CD4-positive, alpha-beta T cell (primary cell): ENCODE results near the gene MRPL12. TPM values are rescaled to one million over a fixed set of nuclear protein-coding genes. Genes with fewer than 3 reads are reported as not detected.
A peak's percentile ranks its signal among the peaks of the same experiment; 100 is the strongest.
"Not testable (repeated sequence)": the region's sequence is repeated elsewhere in the genome, so short reads cannot be mapped to it uniquely, and the experiment has no call there.

Experiments
- ATAC-seq: fragments of 200-7000 bp; cut with Tn5 transposase; one replicate; pipeline ENCODE4 v1.10.0; 2022; ENCODE audit warnings: mild to moderate bottlenecking; ENCODE audit not compliant: poor library complexity
- CTCF ChIA-PET: fragments of 350-600 bp; sonication (Branson Sonifier 250); formaldehyde crosslinking; loops from one replicate; lab custom pipeline; 2021; ENCODE audit warnings: antibody characterized with exemption, inconsistent platforms; lab: Charles Lee
- POLR2A ChIA-PET: fragments of 350-600 bp; sonication (Branson Sonifier 250); formaldehyde crosslinking; loops from one replicate; lab custom pipeline; 2021; ENCODE audit warnings: antibody characterized with exemption, inconsistent platforms; lab: Charles Lee
- DNase-seq, 14 experiments: peaks; one replicate each; pipeline ENCODE4 v3.0.0-alpha.2; 2013 to 2020; ENCODE audit warnings: mixed read lengths in 2 of 14
- H3K27ac ChIP-seq, 2 donors: one replicate each; pipeline versions ENCODE4 v1.5.1 to v1.7.0; 2013; ENCODE audit warnings: low read length in 2 of 2, low read depth in 1 of 2, mild to moderate bottlenecking in 1 of 2
- H3K27me3 ChIP-seq, 2 experiments: 1 replicate in 1 of 2; 2 replicates in 1 of 2; pipeline versions ENCODE4 v1.6.1 to v1.7.0; 2013; ENCODE audit warnings: low read length in 2 of 2, control low read depth in 1 of 2, mild to moderate bottlenecking in 1 of 2, moderate library complexity in 1 of 2; ENCODE audit not compliant: insufficient read depth in 2 of 2, control insufficient read depth in 1 of 2
- H3K36me3 ChIP-seq: one replicate; pipeline ENCODE4 v1.6.1; 2013; ENCODE audit warnings: low read length, control low read depth; ENCODE audit not compliant: insufficient read depth
- H3K4me1 ChIP-seq: one replicate; pipeline ENCODE4 v1.6.1; 2013; ENCODE audit warnings: low read length, control low read depth; ENCODE audit not compliant: insufficient read depth
- H3K4me3 ChIP-seq: one replicate; pipeline ENCODE4 v1.5.1; 2013; ENCODE audit warnings: mild to moderate bottlenecking, low read length, moderate library complexity
- H3K9me3 ChIP-seq, 2 experiments: 1 replicate in 1 of 2; 2 replicates in 1 of 2; pipeline versions ENCODE4 v1.6.1 to v1.7.0; 2013; ENCODE audit warnings: low read length in 2 of 2, mild to moderate bottlenecking in 2 of 2, control low read depth in 1 of 2, moderate library complexity in 1 of 2; ENCODE audit not compliant: control insufficient read depth in 1 of 2, insufficient read depth in 1 of 2
- H3K27ac Mint-ChIP-seq: one replicate; pipeline ENCODE4 v1.8.0; 2020; ENCODE audit warnings: mixed read lengths
- H3K27me3 Mint-ChIP-seq: one replicate; pipeline ENCODE4 v1.8.0; 2021; ENCODE audit warnings: mixed read lengths
- H3K36me3 Mint-ChIP-seq: one replicate; pipeline ENCODE4 v1.8.0; 2021; ENCODE audit warnings: low read depth, mixed read lengths
- H3K4me1 Mint-ChIP-seq: one replicate; pipeline ENCODE4 v1.8.0; 2021; ENCODE audit warnings: low read depth, mixed read lengths
- H3K4me3 Mint-ChIP-seq: one replicate; pipeline ENCODE4 v1.8.0; 2020; ENCODE audit warnings: mild to moderate bottlenecking, mixed read lengths
- H3K9me3 Mint-ChIP-seq: one replicate; pipeline ENCODE4 v1.8.0; 2020; ENCODE audit warnings: mixed read lengths
- CTCF ChIP-seq: fragments of 200-600 bp; IDR thresholded peaks from one replicate; pipeline ENCODE4 v1.8.0; 2022; ENCODE audit warnings: antibody characterized with exemption, mild to moderate bottlenecking
- intact Hi-C, 2 experiments: fragments of 100-400 bp; cut with DNase I in 1 of 2; cut with micrococcal nuclease in 1 of 2; formaldehyde crosslinking; loops; one replicate each; pipeline versions ENCODE4 v1.15.1 to v1.9.0; 2023 to 2025; cut with DNase I, micrococcal nuclease
- total RNA-seq, 174 experiments: library from RNA in 2 of 174; stranded (reverse) in 2 of 174; gene quantifications; one replicate each; pipeline ENCODE4 v1.2.3 and lab custom pipeline; 2021 to 2026

MRPL12 gene
- total RNA-seq, 2 experiments from 2014 or later, result 26.2 to 26.5 TPM

DNA sequence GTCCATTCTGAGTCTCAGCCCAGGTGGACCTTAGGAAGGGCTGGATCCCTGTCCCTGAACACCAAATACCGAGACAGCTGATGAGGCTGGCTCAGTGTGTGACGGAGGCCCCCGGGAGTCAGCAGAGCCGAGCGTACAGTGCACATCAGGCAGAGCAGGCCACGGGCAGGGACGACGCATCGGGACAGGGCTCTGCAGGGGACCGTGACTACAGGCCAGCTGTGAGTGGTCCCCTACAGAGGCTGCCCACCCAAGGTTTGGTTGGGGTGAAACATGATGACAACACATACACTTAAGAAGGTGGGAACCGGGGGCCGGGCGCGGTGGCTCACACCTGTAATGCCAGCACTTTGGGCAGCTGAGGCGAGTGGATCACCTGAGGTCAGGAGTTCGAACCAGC lies 30.2 kb upstream of the MRPL12 start:
- Mint-ChIP-seq H3K4me1 (peaks cover 12% of the 10 kb centered on the region), H3K27me3 (no peaks in the 10 kb centered on the region), H3K4me3 (no peak overlapping the region), H3K9me3 (no peaks in the 10 kb centered on the region), H3K27ac (no peak overlapping the region), H3K36me3 (peaks cover 42% of the 10 kb centered on the region)
- Histone ChIP-seq H3K9me3 (no peaks in the 10 kb centered on the region), H3K4me3 (no peak overlapping the region), H3K4me1 (peaks cover 10% of the 10 kb centered on the region), H3K36me3 (peaks cover 51% of the 10 kb centered on the region), H3K27ac (no peak overlapping the region), H3K27me3 (no peaks in the 10 kb centered on the region)
- ATAC-seq (no peak), DNase-seq (no peak)
- ChIA-PET POLR2A (interaction anchor here (1.5 kb wide), 1 partner anchor 11 kb away, joined by 4 read pairs; the partner anchor contains the start of genes ARL16 and HGS), CTCF (no interaction called here)
- TF ChIP-seq CTCF, result no peak
- intact Hi-C loops, result no loop called here

DNA sequence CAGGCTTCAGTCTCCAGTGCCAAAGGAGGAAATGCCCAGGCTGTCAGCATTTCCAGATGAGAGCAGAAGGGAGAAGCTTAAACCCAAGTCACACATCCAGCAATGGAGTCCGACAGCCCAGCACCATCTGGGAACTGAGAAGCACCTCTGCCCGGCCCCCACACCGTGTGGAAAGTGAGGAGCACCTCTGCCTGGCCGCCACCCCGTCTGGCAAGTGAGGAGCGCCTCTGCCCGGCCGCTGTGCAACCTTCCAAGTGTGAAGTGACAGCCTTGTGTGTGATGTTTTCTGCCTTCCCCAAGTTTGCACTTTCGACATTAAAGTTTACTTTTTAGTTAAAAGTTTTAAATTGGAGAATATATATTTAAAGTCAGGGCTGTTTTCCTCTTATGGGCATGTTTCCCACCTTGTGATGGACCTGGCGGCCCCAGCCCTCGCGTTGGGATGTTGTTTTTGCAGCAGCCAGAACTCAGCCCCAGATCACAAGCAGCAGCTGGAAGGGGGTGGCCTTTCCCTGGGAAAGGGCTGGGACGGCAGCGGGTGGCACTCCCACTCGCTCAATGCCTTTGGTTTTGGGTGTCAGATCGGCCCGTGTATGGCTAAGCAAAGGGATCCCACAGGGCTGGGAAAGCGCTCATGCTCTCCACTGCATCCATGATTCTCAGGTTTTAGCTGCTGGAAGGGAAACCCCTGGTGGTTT lies 29.5 kb upstream of the MRPL12 start:
- peaks cover 6% of the 10 kb centered on the region for H3K4me1 Mint-ChIP-seq
- H3K4me1 ChIP-seq, result peaks cover 6% of the 10 kb centered on the region
- no peak overlapping the region for H3K4me3 Mint-ChIP-seq
- no peaks in the 10 kb centered on the region for H3K27me3 Mint-ChIP-seq
- peaks cover 51% of the 10 kb centered on the region for H3K36me3 ChIP-seq
- H3K9me3 ChIP-seq, result no peaks in the 10 kb centered on the region
- TF ChIP-seq CTCF, result no peak
- no peaks in the 10 kb centered on the region for H3K27me3 ChIP-seq
- peaks cover 35% of the 10 kb centered on the region for H3K36me3 Mint-ChIP-seq
- DNase-seq, result no peak
- intact Hi-C loops, result no loop called here
- no peak overlapping the region for H3K4me3 ChIP-seq
- CTCF ChIA-PET, result no interaction called here
- H3K27ac Mint-ChIP-seq, result no peak overlapping the region
- ATAC-seq, result no peak
- H3K9me3 Mint-ChIP-seq, result no peaks in the 10 kb centered on the region
- POLR2A ChIA-PET, result interaction anchor here (1.5 to 1.7 kb wide), 2 partner anchors 10 kb away, joined by 4 read pairs; partner anchors contain the start of genes ARL16 and HGS
- H3K27ac ChIP-seq, result no peak overlapping the region

DNA sequence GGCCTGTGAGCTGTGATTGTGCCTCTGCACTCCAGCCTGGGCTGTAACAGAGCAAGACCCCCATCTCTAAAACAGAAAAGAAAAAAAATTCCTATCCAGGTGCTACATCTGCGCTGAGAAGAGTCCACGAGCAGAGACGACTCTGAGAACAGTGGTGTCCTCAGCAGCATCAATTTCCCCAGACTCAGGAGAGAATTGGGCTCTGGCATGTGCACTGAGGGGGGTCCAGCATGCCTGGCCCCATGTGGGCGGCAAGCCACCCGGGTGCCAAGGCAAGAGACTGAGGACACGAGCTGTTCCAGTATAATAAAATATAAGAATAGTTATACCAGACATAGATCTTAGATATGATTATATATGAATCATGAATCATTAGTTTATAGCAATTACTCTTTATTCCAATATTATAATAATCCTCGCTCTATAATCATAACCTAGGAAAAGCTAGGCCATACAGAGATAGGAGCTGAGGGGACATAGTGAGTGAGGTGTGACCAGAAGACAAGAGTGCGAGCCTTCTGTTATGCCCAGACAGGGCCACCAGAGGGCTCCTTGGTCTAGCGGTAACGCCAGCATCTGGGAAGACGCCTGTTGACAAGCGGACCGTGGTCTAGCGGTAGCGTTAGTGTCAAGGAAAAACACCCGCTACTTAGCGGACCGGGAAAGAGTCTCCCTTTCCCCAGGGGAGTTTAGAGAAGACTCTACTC lies 27.5 kb upstream of the MRPL12 start:
- intact Hi-C loops, result not testable (repeated sequence)

More for the DNA sequence above, 27.5 kb upstream of the MRPL12 start:
- H3K4me1 ChIP-seq, H3K9me3 Mint-ChIP-seq, H3K27me3 ChIP-seq, H3K27ac Mint-ChIP-seq, H3K27me3 Mint-ChIP-seq, H3K27ac ChIP-seq, H3K4me3 ChIP-seq, ATAC-seq, H3K9me3 ChIP-seq, H3K4me1 Mint-ChIP-seq: not testable (repeated sequence)
- peak overlapping the region; percentile 11 for H3K4me3 Mint-ChIP-seq
- H3K36me3 ChIP-seq, result peaks cover 35% of the 10 kb centered on the region
- peak in 6 of 14 experiments; percentile 15 to 46 (median 26) for DNase-seq
- CTCF ChIA-PET, result interaction anchor here (1.0 kb wide), 1 partner anchor 10 kb away, joined by 5 read pairs; no protein-coding TSS in a partner anchor
- peaks cover 26% of the 10 kb centered on the region for H3K36me3 Mint-ChIP-seq
- TF ChIP-seq CTCF, result peak; percentile 66
- POLR2A ChIA-PET, result interaction anchor here (0.5 to 0.8 kb wide), 3 partner anchors 13 to 27 kb away, joined by 3 read pairs; partner anchors contain the start of genes MRPL12 and PDE6G
